HepG2 (cell line): Measurements from ENCODE around the gene CRABP1.

Experiments used
- BRCA1 ChIP-seq: sonication (generic); formaldehyde crosslinking; IDR thresholded peaks from 2 replicates; pipeline ENCODE4 v1.4.0; 2020; ENCODE audit warnings: missing genetic modification reagents
- DPF2 ChIP-seq: sonication (generic); formaldehyde crosslinking; IDR thresholded peaks from 2 replicates; pipeline ENCODE4 v1.4.0; 2020; ENCODE audit warnings: mild to moderate bottlenecking, low read depth, missing genetic modification reagents, borderline replicate concordance
- JUND ChIP-seq: sonication (generic); formaldehyde crosslinking; IDR thresholded peaks from 2 replicates; pipeline ENCODE4 v1.8.0; 2022; ENCODE audit warnings: mild to moderate bottlenecking, missing genetic modification reagents
- REPIN1 ChIP-seq: sonication (generic); formaldehyde crosslinking; IDR thresholded peaks from 2 replicates; pipeline ENCODE4 v1.8.0; 2022; ENCODE audit warnings: missing genetic modification reagents, low read depth, mild to moderate bottlenecking, borderline replicate concordance
- SIN3A ChIP-seq: IDR thresholded peaks from 2 replicates; pipeline ENCODE4 v1.6.1; 2011; ENCODE audit warnings: low read depth, mild to moderate bottlenecking, control low read depth, low read length, borderline replicate concordance
- ZNF446 ChIP-seq: sonication (generic); formaldehyde crosslinking; IDR thresholded peaks from 2 replicates; pipeline ENCODE4 v1.5.0; 2020; ENCODE audit warnings: mild to moderate bottlenecking, missing genetic modification reagents
- TF ChIP-seq, protein P1 (sequence below): sonication (generic); formaldehyde crosslinking; IDR thresholded peaks from 2 replicates; pipeline ENCODE4 v1.4.0; 2020; ENCODE audit warnings: mild to moderate bottlenecking, missing genetic modification reagents
- TF ChIP-seq, protein P2 (sequence below): sonication (generic); formaldehyde crosslinking; conservative IDR thresholded peaks from 2 replicates; pipeline ENCODE4 v1.4.0; 2020; ENCODE audit warnings: missing genetic modification reagents
- TF ChIP-seq, protein P3 (sequence below): sonication (generic); formaldehyde crosslinking; IDR thresholded peaks from 2 replicates; pipeline ENCODE4 v1.5.0; 2020; ENCODE audit warnings: missing genetic modification reagents

DNA sequence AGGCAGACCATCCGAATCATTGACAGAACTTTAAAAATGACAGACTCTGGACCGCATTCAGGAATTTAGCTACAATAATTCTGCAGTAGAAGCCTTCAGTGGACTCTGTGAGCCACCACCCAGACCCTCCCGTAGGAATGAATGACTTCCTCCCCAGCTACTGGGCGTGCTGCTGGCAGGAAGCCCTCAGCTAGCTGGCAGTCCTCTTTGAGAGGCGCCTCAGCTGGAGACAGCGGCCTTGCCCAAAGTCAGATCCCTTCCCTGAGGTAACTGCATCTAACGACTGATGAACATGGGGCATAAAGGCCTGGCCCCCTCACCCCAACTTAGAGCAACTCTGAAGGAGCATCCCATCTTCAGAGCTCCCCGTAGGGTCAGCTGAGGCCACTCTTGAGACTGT lies 25.8 kb downstream of the CRABP1 start:
- TF ChIP-seq, protein P1, sequence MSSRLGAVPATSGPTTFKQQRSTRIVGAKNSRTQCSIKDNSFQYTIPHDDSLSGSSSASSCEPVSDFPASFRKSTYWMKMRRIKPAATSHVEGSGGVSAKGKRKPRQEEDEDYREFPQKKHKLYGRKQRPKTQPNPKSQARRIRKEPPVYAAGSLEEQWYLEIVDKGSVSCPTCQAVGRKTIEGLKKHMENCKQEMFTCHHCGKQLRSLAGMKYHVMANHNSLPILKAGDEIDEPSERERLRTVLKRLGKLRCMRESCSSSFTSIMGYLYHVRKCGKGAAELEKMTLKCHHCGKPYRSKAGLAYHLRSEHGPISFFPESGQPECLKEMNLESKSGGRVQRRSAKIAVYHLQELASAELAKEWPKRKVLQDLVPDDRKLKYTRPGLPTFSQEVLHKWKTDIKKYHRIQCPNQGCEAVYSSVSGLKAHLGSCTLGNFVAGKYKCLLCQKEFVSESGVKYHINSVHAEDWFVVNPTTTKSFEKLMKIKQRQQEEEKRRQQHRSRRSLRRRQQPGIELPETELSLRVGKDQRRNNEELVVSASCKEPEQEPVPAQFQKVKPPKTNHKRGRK, result no peak
- TF ChIP-seq ZNF446 (CRISPR knock-in tag) (no peak), SIN3A (no peak), BRCA1 (CRISPR knock-in tag) (no peak), JUND (CRISPR knock-in tag) (no peak), DPF2 (CRISPR knock-in tag) (no peak), REPIN1 (CRISPR knock-in tag) (no peak)
- TF ChIP-seq, protein P2, sequence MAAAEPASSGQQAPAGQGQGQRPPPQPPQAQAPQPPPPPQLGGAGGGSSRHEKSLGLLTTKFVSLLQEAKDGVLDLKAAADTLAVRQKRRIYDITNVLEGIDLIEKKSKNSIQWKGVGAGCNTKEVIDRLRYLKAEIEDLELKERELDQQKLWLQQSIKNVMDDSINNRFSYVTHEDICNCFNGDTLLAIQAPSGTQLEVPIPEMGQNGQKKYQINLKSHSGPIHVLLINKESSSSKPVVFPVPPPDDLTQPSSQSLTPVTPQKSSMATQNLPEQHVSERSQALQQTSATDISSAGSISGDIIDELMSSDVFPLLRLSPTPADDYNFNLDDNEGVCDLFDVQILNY (CRISPR knock-in tag), result no peak
- TF ChIP-seq, protein P3, sequence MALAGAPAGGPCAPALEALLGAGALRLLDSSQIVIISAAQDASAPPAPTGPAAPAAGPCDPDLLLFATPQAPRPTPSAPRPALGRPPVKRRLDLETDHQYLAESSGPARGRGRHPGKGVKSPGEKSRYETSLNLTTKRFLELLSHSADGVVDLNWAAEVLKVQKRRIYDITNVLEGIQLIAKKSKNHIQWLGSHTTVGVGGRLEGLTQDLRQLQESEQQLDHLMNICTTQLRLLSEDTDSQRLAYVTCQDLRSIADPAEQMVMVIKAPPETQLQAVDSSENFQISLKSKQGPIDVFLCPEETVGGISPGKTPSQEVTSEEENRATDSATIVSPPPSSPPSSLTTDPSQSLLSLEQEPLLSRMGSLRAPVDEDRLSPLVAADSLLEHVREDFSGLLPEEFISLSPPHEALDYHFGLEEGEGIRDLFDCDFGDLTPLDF (CRISPR knock-in tag), result no peak
